Prostate gland (tissue), 2 donors: ENCODE results near the gene TMEM117. TPM values are rescaled to one million over a fixed set of nuclear protein-coding genes. Genes with fewer than 3 reads are reported as not detected.

Source experiments
- DNase-seq: peaks from one replicate; pipeline ENCODE4 v3.0.0-alpha.2; 2019; ENCODE audit warnings: low spot score
- H3K27ac ChIP-seq, 2 donors: fragments of 200-600 bp; sonication (generic); 2 replicates each; pipeline ENCODE4 v1.5.1; 2017 to 2019
- H3K27me3 ChIP-seq: fragments of 200-600 bp; sonication (generic); replicated peaks from 2 replicates; pipeline ENCODE4 v1.5.1; 2019; ENCODE audit not compliant: insufficient read depth
- H3K36me3 ChIP-seq, 2 donors: fragments of 200-600 bp; sonication (generic); 1 replicate in 1 of 2; 2 replicates in 1 of 2; pipeline versions ENCODE4 v1.5.1 to v1.8.1; 2017 to 2019
- H3K4me1 ChIP-seq: fragments of 200-600 bp; sonication (generic); replicated peaks from 2 replicates; pipeline ENCODE4 v1.5.1; 2019
- H3K4me3 ChIP-seq, 2 donors: fragments of 200-600 bp; sonication (generic); 2 replicates each; pipeline ENCODE4 v1.5.1; 2017 to 2019
- H3K9me3 ChIP-seq: fragments of 200-600 bp; sonication (generic); 2 replicates; pipeline ENCODE4 v1.5.1; 2017
- POLR2A ChIP-seq: fragments of 450-650 bp; IDR thresholded peaks from one replicate; pipeline ENCODE4 v1.6.1; 2016; ENCODE audit warnings: antibody characterized with exemption, mild to moderate bottlenecking
- POLR2AphosphoS5 ChIP-seq: sonication (generic); formaldehyde crosslinking; IDR thresholded peaks from one replicate; pipeline ENCODE4 v1.6.1; 2017; ENCODE audit warnings: antibody characterized with exemption
- WGBS: methylation state at CpG from one replicate; pipeline ENCODE4 v1.1.5; 2018; 5-methylcytosine and 5-hydroxymethylcytosine counted together
- intact Hi-C: fragments of 100-400 bp; cut with DNase I; formaldehyde crosslinking; loops from one replicate; pipeline ENCODE4 v1.14.2; 2022
- total RNA-seq, 2 donors: library from RNA; depleted of rRNA; stranded (reverse); fragments of >200 nt; gene quantifications; one replicate each; pipeline ENCODE4 v1.1.0, GENCODE V29; 2016
- TF ChIP-seq, protein P1 (sequence below), 4 experiments: fragments of 200-600 bp in 2 of 4; fragments of 450-650 bp in 2 of 4; sonication (generic) in 2 of 4; IDR thresholded peaks; 1 replicate in 3 of 4; 2 replicates in 1 of 4; pipeline ENCODE4 v1.5.1; 2016 to 2019; ENCODE audit warnings: antibody characterized with exemption in 4 of 4, mild to moderate bottlenecking in 2 of 4, moderate library complexity in 2 of 4

Gene TMEM117
- total RNA-seq, 2 donors from 2014 or later: 15.5 to 26.5 TPM

GRCh38 chr12:43969882-43970281, 134.0 kb downstream of the TMEM117 start:
- H3K36me3 ChIP-seq: no peaks in the 10 kb centered on the region

DNA sequence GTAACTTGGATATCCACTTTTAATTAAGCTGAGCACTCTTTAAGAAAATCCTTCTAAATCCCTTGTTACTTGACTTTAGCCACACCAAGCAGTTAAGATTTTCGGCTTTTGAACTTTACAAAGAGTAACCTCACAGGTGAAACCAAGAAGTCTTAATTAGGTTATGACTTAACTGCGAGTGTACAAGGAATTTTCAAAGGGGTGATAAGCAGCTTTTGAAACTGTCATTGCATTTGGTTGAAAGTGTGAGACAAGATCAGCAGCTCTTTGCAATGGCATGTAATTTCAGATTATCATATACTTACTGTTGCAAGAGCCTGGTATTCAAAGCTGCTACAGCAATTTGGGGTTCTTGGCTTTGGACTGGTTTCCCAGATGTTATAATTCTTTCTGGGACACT, 137.5 kb downstream of the TMEM117 start:
- WGBS: 82% methylated on average over 2 of the region's 2 CpGs
- TF ChIP-seq POLR2AphosphoS5: no peak
- no peak for TF ChIP-seq POLR2A
- TF ChIP-seq, protein P1, sequence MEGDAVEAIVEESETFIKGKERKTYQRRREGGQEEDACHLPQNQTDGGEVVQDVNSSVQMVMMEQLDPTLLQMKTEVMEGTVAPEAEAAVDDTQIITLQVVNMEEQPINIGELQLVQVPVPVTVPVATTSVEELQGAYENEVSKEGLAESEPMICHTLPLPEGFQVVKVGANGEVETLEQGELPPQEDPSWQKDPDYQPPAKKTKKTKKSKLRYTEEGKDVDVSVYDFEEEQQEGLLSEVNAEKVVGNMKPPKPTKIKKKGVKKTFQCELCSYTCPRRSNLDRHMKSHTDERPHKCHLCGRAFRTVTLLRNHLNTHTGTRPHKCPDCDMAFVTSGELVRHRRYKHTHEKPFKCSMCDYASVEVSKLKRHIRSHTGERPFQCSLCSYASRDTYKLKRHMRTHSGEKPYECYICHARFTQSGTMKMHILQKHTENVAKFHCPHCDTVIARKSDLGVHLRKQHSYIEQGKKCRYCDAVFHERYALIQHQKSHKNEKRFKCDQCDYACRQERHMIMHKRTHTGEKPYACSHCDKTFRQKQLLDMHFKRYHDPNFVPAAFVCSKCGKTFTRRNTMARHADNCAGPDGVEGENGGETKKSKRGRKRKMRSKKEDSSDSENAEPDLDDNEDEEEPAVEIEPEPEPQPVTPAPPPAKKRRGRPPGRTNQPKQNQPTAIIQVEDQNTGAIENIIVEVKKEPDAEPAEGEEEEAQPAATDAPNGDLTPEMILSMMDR (IDR thresholded peaks at IDR 0.05): no peak

More at GRCh38 chr12:43969882-43970281, 134.0 kb downstream of the TMEM117 start:
- H3K4me1 ChIP-seq: no peaks in the 10 kb centered on the region
- no peak overlapping the region for H3K4me3 ChIP-seq
- intact Hi-C loops: no loop called here
- H3K27me3 ChIP-seq: no peaks in the 10 kb centered on the region
- TF ChIP-seq POLR2A (no peak), POLR2AphosphoS5 (no peak)
- TF ChIP-seq, protein P1 (IDR thresholded peaks at IDR 0.05): no peak
- 91% methylated on average over 2 of the region's 2 CpGs for WGBS
- no peak overlapping the region for H3K27ac ChIP-seq
- no peaks in the 10 kb centered on the region for H3K9me3 ChIP-seq
- no peak for DNase-seq

GRCh38 chr12:43973993-43974392, 138.1 kb downstream of the TMEM117 start:
- TF ChIP-seq POLR2AphosphoS5 (no peak), POLR2A (no peak)
- TF ChIP-seq, protein P1 (IDR thresholded peaks at IDR 0.05): no peak
- 24% methylated on average over 1 of the region's 1 CpG for WGBS
- no peaks in the 10 kb centered on the region for H3K4me1 ChIP-seq

More for the DNA sequence above, 137.5 kb downstream of the TMEM117 start:
- no peak overlapping the region for H3K27ac ChIP-seq
- H3K27me3 ChIP-seq: no peaks in the 10 kb centered on the region
- H3K9me3 ChIP-seq: no peaks in the 10 kb centered on the region
- intact Hi-C loops: no loop called here
- no peaks in the 10 kb centered on the region for H3K36me3 ChIP-seq
- no peaks in the 10 kb centered on the region for H3K4me1 ChIP-seq
- DNase-seq: no peak
- H3K4me3 ChIP-seq: no peak overlapping the region

DNA sequence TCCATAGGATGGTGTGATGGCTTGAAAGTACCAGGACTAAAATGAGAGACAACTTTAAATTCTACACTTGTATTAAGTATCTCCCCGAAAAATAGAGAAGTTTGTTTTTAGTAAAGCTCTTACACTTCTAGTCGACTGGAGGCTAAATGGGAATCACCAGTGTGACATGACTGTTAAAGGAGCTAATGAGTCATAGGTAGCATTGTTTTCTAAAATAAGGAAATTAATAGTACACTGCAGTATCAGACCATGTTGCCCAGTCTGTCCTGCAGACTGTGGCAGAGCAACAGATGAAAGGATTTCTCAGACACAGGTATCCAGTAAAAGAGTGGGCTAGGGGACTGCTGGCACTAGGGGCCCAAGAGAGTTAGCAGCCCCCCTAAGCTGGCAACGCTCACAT, 140.1 kb downstream of the TMEM117 start:
- H3K9me3 ChIP-seq: no peaks in the 10 kb centered on the region
- WGBS: 88% methylated on average over 3 of the region's 3 CpGs
- H3K4me1 ChIP-seq: no peaks in the 10 kb centered on the region
- intact Hi-C loops: no loop called here
- DNase-seq: no peak
- no peaks in the 10 kb centered on the region for H3K27me3 ChIP-seq
- H3K27ac ChIP-seq: no peak overlapping the region
- no peaks in the 10 kb centered on the region for H3K36me3 ChIP-seq
- TF ChIP-seq POLR2A (no peak), POLR2AphosphoS5 (no peak)
- TF ChIP-seq, protein P1 (IDR thresholded peaks at IDR 0.05): no peak
- no peak overlapping the region for H3K4me3 ChIP-seq

More at GRCh38 chr12:43973993-43974392, 138.1 kb downstream of the TMEM117 start:
- no peak for DNase-seq
- no peaks in the 10 kb centered on the region for H3K27me3 ChIP-seq
- H3K27ac ChIP-seq: no peak overlapping the region
- intact Hi-C loops: no loop called here
- no peaks in the 10 kb centered on the region for H3K36me3 ChIP-seq
- H3K4me3 ChIP-seq: no peak overlapping the region
- no peaks in the 10 kb centered on the region for H3K9me3 ChIP-seq

- DNase-seq: no peak
- no peaks in the 10 kb centered on the region for H3K4me1 ChIP-seq
- no peaks in the 10 kb centered on the region for H3K36me3 ChIP-seq
- no peak overlapping the region for H3K27ac ChIP-seq
- 82% methylated on average over 2 of the region's 2 CpGs for WGBS
- H3K27me3 ChIP-seq: no peaks in the 10 kb centered on the region
- TF ChIP-seq POLR2AphosphoS5: no peak
- TF ChIP-seq, protein P1 (IDR thresholded peaks at IDR 0.05): no peak
- TF ChIP-seq POLR2A: no peak
- no peak overlapping the region for H3K4me3 ChIP-seq
- no peaks in the 10 kb centered on the region for H3K9me3 ChIP-seq
- intact Hi-C loops: no loop called here
Observed at GRCh38 chr12:43978556-43978955, 142.7 kb downstream of the TMEM117 start.
